Spleen (tissue), 3 donors: ENCODE results near the gene KLHL5.

ENCODE experiments used
- POLR2A ChIP-seq, 3 donors: fragments of 450-650 bp; IDR thresholded peaks; one replicate each; pipeline ENCODE4 v1.5.1; 2017; ENCODE audit warnings: antibody characterized with exemption in 3 of 3, mild to moderate bottlenecking in 1 of 3
- POLR2AphosphoS5 ChIP-seq, 3 donors: sonication (generic); formaldehyde crosslinking; IDR thresholded peaks; one replicate each; pipeline ENCODE4 v1.5.1; 2017; ENCODE audit warnings: antibody characterized with exemption in 3 of 3

DNA sequence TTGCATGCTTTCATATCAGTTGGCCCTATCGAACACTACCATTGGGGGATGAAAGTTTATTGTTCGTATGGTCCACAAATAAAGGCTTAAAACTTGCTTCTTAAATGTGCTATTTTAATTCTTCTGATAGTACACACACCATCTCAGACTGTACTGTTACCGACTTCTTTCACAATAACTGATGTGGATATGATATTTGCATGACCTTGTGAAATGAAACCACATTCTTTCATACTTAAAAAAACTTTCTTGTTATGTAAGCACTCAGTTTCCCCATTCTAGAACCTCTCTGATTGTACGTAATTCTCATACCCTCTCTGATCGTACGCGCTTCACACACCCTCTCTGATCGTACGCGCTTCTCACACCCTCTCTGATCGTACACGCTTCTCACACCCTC lies 108.3 kb downstream of the KLHL5 start:
- TF ChIP-seq POLR2A (IDR thresholded peaks at IDR 0.05) (no peak), POLR2AphosphoS5 (IDR thresholded peaks at IDR 0.05) (no peak)
